Tibial artery (tissue), 4 donors: ENCODE measurements around the gene ZNF26.

Source experiments
- DNase-seq, 2 donors: peaks; one replicate each; pipeline ENCODE4 v3.0.0-alpha.2; 2019
- H3K27ac ChIP-seq, 2 donors: fragments of 200-600 bp; sonication (generic) in 1 of 2; 1 replicate in 1 of 2; 2 replicates in 1 of 2; pipeline ENCODE4 v1.5.1; 2018 to 2019; ENCODE audit warnings: mild to moderate bottlenecking in 1 of 2
- H3K27me3 ChIP-seq, 2 donors: fragments of 200-600 bp; sonication (generic) in 1 of 2; one replicate each; pipeline versions ENCODE4 v1.5.1 to v1.6.0; 2016 to 2019
- H3K36me3 ChIP-seq, 3 donors: fragments of 200-600 bp; sonication (generic) in 2 of 3; one replicate each; pipeline ENCODE4 v1.5.1; 2016 to 2019; ENCODE audit warnings: mild to moderate bottlenecking in 2 of 3
- H3K4me1 ChIP-seq, 4 donors: fragments of 200-600 bp; sonication (generic) in 2 of 4; 1 replicate in 3 of 4; 2 replicates in 1 of 4; pipeline ENCODE4 v1.5.1; 2016 to 2019
- H3K4me3 ChIP-seq, 2 donors: fragments of 200-600 bp; sonication (generic) in 1 of 2; 1 replicate in 1 of 2; 2 replicates in 1 of 2; pipeline ENCODE4 v1.5.1; 2018 to 2019; ENCODE audit warnings: mild to moderate bottlenecking in 2 of 2
- H3K9me3 ChIP-seq, 3 donors: fragments of 200-600 bp; sonication (generic) in 1 of 3; one replicate each; pipeline ENCODE4 v1.5.1; 2016 to 2019
- intact Hi-C: fragments of 100-400 bp; cut with DNase I; formaldehyde crosslinking; loops from one replicate; pipeline ENCODE4 v1.15.0; 2023; ENCODE audit warnings: low total_unique reads
- TF ChIP-seq, protein P1 (sequence below), 2 experiments: fragments of 200-600 bp in 1 of 2; fragments of 450-650 bp in 1 of 2; IDR thresholded peaks; one replicate each; pipeline ENCODE4 v1.5.1; 2017 to 2019; ENCODE audit warnings: antibody characterized with exemption in 2 of 2, mild to moderate bottlenecking in 1 of 2, moderate library complexity in 1 of 2

The ZNF26 gene

DNA sequence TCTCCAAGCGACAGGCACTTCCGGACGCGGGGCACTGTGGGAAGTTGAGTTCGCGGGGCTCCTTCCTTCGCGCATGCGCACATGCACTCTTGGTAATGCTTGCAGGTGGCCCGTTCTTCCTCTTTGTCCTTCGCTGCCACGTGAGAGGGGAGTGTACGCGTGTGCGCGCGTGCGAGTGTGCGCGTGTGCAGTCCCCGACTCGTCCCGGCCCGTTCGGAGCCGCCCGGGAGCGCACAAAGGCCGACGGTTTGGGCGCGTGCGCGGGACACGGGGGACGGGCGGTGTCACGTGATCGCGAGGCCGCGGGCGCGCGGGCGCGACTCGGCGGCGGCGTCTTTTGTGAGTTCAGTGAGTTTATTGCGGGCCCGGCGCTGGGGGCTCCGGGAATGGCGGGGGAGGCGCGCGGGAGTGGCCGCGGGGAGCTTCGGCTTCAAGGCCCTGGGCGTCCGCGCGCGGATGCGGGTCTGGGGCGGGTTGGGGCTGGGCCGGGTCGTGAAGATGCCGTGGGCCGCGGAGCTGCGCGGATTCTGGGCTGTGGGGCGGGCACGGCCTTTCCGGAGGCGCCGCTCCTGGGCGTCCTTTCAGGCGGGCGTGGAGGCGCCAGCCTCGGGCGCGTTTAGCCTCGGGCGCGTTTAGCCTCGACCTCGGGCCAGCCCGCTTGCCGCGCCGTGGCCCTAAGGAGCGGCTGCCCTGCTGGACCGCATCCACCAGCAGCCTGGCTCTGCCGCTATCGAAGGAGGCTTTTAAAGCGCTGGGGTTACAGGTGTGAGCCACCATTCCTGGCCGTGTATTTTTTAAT is 51.2 kb downstream of the ZNF26 start, which contains the start of gene ZNF84:
TSS of gene ZNF84 (plus strand) at position 303 of the 799 bp plus-strand sequence. CDS start 3,959 bp downstream, outside the sequence.
- TF ChIP-seq, protein P1, sequence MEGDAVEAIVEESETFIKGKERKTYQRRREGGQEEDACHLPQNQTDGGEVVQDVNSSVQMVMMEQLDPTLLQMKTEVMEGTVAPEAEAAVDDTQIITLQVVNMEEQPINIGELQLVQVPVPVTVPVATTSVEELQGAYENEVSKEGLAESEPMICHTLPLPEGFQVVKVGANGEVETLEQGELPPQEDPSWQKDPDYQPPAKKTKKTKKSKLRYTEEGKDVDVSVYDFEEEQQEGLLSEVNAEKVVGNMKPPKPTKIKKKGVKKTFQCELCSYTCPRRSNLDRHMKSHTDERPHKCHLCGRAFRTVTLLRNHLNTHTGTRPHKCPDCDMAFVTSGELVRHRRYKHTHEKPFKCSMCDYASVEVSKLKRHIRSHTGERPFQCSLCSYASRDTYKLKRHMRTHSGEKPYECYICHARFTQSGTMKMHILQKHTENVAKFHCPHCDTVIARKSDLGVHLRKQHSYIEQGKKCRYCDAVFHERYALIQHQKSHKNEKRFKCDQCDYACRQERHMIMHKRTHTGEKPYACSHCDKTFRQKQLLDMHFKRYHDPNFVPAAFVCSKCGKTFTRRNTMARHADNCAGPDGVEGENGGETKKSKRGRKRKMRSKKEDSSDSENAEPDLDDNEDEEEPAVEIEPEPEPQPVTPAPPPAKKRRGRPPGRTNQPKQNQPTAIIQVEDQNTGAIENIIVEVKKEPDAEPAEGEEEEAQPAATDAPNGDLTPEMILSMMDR (IDR thresholded peaks at IDR 0.05): no peak
- Histone ChIP-seq H3K27ac (peak within 1 kb of the TSS; percentile 95 to 96), H3K4me3 (peak within 1 kb of the TSS; percentile 80 to 93), H3K4me1 (peaks cover 0 to 9% (median 6%) of the 10 kb centered on the region in 4 donors), H3K9me3 (peaks cover 7 to 64% (median 37%) of the 10 kb centered on the region in 3 donors), H3K27me3 (no peaks in the 10 kb centered on the region), H3K36me3 (peaks cover 23 to 38% (median 37%) of the 10 kb centered on the region in 3 donors)
- intact Hi-C loops: loop anchor here (2.0 to 5.0 kb wide), 2 partner anchors 45 to 51 kb away; partner anchors contain the start of genes ZNF140 and ZNF26
- DNase-seq: peak; percentile 95 to 98

DNA sequence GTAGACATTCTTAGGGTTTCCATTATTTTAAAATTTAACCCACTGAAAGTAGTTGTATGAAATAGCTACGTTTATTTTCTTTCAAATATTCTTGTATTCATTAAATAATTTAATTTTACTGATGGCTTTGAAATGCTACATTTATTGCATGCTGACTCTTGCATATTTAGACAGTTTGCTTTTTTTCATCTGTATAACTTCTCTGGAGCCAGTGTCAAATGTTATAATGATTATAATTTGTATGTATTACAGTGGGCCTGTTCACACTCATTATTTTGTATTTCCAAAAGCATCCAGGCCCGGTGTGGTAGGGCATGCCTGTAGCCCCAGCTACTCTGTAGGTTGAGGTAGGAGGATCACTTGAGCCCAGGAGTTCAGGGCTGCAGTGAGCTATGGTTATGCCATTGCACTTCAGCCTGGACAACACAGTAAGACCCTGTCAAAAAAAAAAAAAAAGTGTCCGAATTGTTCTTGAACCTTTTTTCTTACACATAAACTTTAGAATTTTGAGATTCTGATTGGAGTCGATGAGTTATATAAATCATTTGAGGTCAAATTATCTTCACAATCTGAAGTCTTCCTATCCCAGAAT is 52.0 kb downstream of the ZNF26 start:
- no peak for DNase-seq
- TF ChIP-seq, protein P1 (IDR thresholded peaks at IDR 0.05): no peak
- intact Hi-C loops: loop anchor here (5.0 kb wide), 1 partner anchor 44 kb away; the partner anchor contains the start of gene ZNF140

DNA sequence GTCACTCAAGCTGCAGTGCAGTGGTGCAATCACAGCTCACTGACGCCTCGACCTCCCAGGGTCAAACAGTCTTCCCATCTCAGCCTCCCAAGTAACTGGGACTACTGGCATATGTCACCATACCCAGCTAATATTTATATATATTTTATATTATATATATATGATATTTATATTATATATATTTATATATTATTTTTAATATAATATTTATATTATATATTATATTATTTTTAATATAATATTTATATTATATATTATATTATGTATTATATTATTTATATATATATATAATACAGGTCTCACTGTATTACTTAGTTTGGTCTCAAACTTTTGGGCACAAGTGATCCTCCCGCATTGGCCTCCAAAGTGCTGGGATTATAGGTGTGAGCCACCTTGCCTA is 60.5 kb downstream of the ZNF26 start:
- no peak for DNase-seq
- Histone ChIP-seq H3K27ac (no peak overlapping the region), H3K36me3 (peaks cover 98 to 100% (median 98%) of the 10 kb centered on the region in 3 donors), H3K9me3 (peaks cover 28 to 99% (median 96%) of the 10 kb centered on the region in 3 donors), H3K4me3 (no peak overlapping the region), H3K27me3 (no peaks in the 10 kb centered on the region), H3K4me1 (no peaks in the 10 kb centered on the region)
- TF ChIP-seq, protein P1 (IDR thresholded peaks at IDR 0.05): no peak
- intact Hi-C loops: no loop called here

More for the DNA sequence above, 52.0 kb downstream of the ZNF26 start:
- H3K27ac ChIP-seq: peak overlapping the region; percentile 95 to 96
- peak overlapping the region; percentile 80 to 93 for H3K4me3 ChIP-seq
- peaks cover 31 to 46% (median 45%) of the 10 kb centered on the region in 3 donors for H3K36me3 ChIP-seq
- no peaks in the 10 kb centered on the region for H3K27me3 ChIP-seq
- peaks cover 0 to 9% (median 6%) of the 10 kb centered on the region in 4 donors for H3K4me1 ChIP-seq
- H3K9me3 ChIP-seq: peaks cover 10 to 71% (median 39%) of the 10 kb centered on the region in 3 donors

DNA sequence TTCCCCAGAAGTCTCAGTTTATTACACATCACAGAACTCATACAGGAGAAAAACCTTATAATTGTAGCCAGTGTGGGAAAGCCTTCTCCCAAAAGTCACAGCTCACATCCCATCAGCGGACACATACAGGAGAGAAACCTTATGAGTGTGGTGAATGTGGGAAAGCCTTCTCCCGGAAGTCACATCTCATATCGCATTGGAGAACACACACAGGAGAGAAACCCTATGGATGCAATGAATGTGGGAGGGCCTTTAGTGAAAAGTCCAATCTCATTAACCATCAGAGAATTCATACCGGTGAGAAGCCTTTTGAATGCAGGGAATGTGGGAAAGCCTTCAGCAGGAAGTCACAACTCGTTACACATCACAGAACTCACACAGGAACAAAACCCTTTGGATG is 71.3 kb downstream of the ZNF26 start:
- intact Hi-C loops: no loop called here
- no peak for DNase-seq
- Histone ChIP-seq H3K36me3 (peaks cover 77 to 100% (median 99%) of the 10 kb centered on the region in 3 donors), H3K27me3 (no peaks in the 10 kb centered on the region), H3K9me3 (peaks cover 48 to 100% (median 97%) of the 10 kb centered on the region in 3 donors), H3K4me3 (no peak overlapping the region), H3K27ac (no peak overlapping the region), H3K4me1 (no peaks in the 10 kb centered on the region)
- TF ChIP-seq, protein P1 (IDR thresholded peaks at IDR 0.05): no peak

DNA sequence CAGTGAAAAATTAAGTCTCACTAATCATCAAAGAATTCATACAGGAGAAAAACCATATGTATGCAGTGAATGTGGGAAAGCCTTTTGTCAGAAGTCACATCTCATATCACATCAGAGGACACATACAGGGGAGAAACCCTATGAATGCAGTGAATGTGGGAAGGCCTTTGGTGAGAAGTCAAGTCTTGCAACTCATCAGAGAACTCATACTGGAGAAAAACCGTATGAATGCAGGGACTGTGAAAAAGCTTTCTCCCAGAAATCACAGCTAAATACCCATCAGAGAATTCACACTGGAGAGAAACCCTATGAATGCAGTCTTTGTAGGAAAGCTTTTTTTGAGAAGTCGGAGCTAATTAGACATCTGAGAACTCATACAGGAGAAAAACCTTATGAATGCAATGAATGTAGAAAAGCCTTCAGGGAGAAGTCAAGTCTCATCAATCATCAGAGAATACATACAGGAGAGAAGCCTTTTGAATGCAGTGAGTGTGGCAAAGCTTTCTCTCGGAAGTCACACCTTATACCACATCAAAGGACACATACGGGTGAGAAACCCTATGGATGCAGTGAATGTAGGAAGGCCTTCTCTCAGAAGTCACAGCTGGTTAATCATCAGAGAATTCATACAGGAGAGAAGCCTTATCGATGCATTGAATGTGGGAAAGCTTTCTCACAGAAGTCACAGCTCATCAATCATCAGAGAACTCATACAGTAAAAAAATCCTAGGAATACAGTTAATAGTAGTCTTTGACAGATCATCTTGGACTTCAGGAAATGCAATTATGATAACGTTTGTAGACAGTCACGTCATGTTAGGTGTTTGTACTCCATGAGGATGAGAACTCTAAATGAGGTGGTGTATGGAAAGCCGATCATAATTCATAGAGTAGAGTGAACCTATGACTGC is 72.3 kb downstream of the ZNF26 start:
- intact Hi-C loops: no loop called here
- no peak overlapping the region for H3K4me3 ChIP-seq
- no peak overlapping the region for H3K27ac ChIP-seq
- no peak for DNase-seq
- H3K27me3 ChIP-seq: no peaks in the 10 kb centered on the region
- H3K4me1 ChIP-seq: no peaks in the 10 kb centered on the region
- TF ChIP-seq, protein P1 (IDR thresholded peaks at IDR 0.05): no peak
- H3K36me3 ChIP-seq: peaks cover 75 to 100% (median 99%) of the 10 kb centered on the region in 3 donors
- peaks cover 47 to 100% (median 97%) of the 10 kb centered on the region in 3 donors for H3K9me3 ChIP-seq
